HG03460 (cell line): ENCODE results near the gene NSMCE1.
A peak's percentile ranks its signal among the peaks of the same experiment; 100 is the strongest.

Experiments
- ATAC-seq: cut with Tn5 transposase; IDR thresholded peaks from one replicate; pipeline ENCODE4 v1.9.1; 2021; ENCODE audit not compliant: unreplicated experiment

Gene NSMCE1

GRCh38 chr16:27232901-27233625, 35.5 kb downstream of the NSMCE1 start:
- ATAC-seq, result no peak

DNA sequence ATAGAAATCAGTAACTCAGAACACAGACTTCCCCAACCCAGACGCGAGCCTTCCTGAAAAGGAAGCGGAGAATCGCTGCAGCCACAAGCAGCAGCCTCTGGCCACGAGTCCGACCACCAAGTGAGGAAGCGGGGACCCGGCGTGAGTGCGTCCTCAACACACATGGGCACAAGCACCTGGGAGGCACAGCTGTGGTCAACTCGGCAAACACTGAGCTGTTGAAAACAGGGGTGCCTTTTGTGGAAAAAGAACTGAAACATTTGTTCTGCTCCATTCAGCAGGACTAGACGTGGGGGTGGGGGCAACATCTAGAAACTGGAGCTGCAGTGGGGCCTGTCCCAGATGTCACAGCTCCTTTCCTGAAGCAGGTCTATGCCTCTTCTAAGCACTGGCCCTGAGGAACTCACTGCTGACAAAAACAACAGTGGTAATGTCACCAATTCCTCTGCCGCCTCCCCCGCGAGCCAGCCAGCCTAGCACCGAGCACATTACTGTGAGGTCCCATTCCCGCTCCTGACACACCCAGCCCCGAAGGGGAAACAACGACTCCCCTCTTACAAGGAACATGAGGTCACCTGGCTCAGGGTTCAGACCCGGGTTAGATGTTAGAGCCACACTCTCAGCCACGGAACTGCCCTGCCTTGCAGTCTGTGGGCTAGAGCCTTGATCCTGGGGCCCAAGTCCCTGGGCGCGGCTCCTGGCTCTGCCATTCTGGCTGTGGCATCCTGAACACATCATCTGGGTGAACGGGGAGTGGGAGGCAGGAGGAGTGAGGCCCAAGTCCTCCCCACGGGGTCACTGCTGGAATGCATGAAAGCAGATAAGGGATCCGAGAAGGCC, 36.3 kb downstream of the NSMCE1 start:
- ATAC-seq, result peak; percentile 49

DNA sequence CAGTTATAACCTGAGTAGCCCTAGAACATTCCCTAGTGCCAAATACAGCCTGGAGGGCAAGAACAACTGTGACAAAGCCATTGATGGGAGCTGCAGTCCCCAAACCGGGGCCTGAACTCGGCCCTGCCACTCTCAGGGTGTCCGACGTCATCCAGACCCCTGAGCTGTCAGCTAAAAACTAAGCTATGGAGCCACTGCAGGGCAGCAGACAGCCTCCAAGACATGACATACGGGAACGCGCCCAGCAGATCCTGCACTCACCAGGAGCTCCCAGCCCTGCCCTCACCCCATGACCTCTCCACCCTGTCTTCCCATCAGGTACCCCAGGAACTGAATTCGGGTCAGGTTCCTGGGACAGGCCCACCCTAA, 36.9 kb downstream of the NSMCE1 start:
- ATAC-seq, result no peak

- ATAC-seq, result no peak
Observed at GRCh38 chr16:27230562-27231001, 38.0 kb downstream of the NSMCE1 start.

DNA sequence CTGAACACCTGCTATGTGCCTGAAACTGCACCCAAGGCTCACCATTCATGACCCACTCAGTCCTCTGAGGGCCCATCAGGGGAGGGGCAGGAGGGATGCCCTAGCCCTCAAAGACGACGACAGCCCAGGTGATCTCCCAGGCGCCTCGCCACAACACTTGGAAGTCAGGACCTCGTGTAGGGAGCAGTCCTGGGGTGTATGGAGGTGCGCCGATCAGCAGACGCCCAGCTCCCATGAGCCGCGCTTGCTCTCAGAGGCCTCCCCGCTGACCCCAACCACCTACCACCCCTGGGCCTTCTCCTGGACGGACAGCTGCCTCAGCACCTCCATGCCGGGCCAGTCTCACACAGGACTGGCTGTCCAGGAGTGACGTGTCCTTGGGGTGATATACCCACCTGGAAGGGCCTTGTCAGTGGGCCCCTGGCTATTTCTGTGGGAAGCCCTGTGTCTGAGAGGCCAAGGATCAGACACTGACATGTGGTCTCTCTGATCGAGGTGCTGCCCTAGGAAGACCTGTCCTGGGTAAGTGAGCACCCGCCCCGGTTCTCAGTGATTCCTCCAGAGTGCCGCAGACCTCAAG, 38.6 kb downstream of the NSMCE1 start:
- ATAC-seq, result no peak

DNA sequence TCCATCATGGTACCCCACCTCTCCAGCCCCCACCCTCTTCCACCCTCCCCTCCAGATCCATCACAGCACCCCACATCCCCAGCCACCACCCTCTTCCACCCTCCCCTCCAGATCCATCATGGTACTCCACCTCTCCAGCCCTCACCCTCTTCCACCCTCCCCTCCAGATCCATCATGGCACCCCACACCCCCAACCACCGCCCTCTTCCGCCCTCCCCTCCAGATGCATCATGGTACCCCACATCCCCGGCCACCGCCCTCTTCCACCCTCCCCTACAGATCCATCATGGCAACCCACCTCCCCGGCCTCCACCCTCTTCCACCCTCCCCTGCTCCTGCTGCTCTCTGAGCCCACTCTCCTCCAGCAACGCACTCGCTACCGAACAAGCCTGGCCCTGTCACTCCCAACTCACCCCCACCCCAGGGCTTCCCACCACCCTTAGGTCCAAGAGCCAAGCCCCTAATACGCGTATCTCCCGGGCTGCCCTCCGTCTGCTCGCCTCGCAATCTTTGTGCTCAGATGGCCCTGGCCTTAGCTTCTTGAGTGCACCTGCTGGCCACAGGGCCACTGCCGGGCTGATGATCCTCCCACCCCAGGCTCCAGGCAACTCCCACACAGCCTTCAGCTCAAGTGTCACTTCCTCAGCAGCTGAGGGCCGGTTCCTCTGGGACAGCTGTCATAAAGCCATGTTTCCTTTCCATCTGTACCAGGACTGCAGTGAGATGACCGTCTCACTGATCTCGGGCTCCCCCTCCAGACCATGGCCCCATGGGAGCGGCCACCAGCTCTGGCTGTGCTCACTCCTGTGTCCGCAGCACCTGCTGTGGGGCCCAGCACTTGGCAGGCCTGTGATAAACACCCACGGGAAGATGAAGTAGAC, 39.7 kb downstream of the NSMCE1 start:
- ATAC-seq, result no peak

- ATAC-seq, result no peak
Observed at GRCh38 chr16:27228045-27228444, 40.5 kb downstream of the NSMCE1 start.

GRCh38 chr16:27226976-27227705, 41.4 kb downstream of the NSMCE1 start:
- ATAC-seq, result no peak

GRCh38 chr16:27226476-27226875, 42.1 kb downstream of the NSMCE1 start:
- ATAC-seq, result no peak

DNA sequence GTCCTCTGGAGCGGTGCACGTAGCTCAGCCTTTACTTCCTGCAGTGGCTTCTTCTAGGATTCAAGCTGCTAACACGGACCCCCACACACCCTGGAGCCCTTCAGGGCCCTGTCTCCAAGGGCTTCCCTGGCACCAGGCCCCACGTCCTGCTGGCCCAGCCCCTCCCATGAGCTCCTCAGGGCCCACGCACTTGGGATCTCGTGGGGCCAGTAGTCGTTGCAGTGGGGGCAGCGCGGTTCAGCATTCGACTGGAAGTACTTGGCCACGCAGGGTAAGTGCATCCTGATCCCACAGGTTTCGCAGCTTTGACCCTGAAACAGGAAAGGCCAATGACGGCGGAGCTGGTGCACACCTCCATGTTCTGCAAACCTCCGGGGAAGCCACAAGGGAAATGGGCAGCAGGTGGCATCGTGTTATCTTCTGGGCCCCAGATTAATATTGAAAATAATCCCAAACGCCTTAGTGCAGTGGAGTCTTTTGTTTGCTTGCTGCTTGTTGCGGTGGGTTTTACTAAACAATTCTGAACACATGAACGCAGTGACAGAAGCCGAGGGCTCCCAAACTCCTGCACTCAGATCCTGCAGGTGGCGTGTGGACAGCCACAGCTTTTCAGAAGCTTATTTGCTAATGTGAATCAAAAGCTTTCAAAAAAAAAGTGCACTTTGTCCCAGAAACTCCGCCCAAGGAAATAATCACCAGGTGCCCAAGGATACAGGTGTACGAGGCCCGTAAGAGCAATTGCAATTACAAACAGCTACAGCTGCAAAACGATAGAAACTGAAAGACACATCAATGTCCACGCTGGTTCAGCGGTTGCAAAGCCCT, 42.8 kb downstream of the NSMCE1 start:
- no peak for ATAC-seq

- ATAC-seq, result no peak
Observed at GRCh38 chr16:27224741-27225300, 43.8 kb downstream of the NSMCE1 start.

DNA sequence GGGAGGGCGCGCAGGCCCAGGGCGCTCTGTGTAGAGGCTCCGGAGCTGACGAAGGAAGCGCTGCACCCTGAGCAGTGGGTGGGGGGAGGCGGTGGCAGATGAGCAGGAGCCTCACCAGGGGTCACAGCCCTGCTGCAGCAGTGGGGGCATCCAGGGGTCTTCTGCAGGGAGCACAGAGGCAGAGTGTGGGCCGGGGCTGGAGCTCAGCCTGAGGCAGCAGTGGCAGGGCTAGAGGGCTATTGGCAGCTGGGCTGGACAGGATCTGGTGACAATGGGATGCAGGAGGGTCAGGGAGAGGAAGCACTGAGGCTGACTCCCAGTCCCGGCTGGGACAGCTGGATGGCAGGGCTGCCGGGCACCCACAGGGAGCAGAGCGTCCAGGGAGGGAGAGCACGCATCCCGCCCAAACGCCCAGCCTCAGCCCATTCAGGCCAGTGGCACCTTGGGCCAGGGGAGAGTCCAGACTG, 44.3 kb downstream of the NSMCE1 start:
- ATAC-seq, result no peak

DNA sequence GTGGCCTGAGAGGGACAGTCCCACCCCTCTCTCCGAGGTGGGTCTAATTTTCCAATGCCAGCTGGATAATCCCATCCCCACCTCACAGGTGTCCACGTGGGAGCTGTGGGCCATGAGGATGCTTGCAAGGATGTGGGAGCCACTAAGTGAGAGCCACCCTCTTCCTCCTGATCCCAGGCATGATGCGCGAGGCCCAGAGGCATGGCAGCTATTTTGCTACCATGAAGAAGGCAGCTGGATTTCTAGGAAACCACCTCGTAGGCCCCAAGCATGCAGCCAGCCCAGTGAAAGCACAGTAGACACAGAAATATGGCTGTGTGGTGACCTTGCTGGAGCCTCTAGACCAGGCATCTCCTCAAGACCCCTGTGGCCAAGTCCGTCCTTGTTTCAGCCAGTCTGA, 44.9 kb downstream of the NSMCE1 start:
- no peak for ATAC-seq

GRCh38 chr16:27223226-27223610, 45.4 kb downstream of the NSMCE1 start:
- ATAC-seq, result no peak

DNA sequence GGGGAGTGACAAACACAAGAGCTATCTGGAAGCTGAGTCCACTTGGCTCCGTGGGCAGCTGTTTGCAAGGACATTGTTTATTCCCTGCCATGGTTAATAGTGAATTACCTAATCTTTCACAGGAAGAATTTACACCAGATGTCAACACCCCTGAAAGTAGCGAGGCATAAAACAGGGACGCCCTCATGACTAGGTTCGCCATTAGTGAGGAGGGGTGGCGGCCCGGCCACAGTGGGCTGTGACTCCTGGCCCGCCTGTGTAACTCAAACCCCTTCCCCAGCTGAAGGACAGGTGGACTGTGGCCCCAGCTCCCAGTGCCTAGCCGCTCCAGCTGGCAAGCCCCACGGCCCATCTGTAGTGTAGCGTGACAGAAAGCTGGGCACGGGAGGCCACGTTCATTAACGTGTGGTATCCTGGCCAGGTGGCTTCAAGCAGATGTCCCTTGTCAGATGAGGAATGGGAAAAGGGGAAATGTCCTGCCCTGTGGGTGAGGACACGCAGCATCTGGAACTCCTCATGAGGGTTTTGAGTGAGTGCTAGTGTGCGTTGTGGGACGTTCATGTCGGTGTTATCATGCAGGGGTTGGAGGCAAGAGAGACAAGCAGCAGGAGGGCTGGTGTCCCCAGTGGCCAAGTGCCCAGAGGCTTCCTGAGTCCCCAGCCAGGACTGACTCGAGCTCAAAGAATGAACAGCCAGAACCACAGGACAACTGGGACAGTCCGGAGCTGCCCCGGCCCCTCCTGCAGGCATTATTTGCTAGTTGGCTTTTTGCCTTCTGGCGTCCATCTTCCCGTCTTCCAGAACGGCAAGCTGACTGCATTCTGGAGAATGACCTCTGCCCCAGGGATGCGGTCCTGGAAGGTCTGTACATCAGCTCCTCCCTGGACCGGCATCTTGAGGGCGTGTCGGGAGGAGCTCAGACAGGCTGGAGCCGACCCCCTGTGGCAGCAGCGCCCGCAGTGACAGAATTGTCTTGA, 46.0 kb downstream of the NSMCE1 start:
- no peak for ATAC-seq

DNA sequence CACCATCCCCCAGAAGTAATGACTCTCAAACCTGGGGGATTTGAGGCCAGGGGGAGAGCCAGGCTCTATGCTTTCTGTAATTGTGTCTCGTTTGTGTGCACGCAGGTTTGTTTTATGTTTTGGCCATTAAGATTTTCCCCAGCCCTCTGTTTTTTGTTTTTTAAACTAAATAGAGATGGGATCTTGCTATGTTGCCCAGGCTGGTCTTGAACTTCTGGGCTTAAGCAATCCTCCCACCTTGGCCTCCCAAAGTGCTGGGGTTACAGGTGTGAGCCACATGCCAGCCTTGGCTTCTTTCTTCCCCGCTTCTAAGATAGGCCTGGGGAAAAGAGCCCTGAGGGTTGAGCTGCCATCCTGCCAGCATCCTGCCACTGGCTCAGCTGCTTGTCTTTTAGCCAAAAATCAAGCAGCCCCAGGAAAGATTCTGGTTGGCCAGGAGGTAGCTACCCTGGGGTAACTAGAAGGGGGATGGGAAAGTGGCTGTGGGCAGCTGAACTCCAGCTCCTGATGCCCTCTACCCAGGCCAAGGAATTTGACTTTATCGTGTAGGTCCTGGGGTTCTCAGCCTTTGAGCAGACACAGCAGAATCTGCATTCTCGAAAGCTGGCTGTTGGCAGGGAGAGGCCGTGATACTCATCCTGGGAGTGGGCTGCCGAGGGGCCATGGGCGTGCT, 46.9 kb downstream of the NSMCE1 start:
- no peak for ATAC-seq

- ATAC-seq, result no peak
Observed at GRCh38 chr16:27220991-27221390, 47.6 kb downstream of the NSMCE1 start.
